RWPE1 (cell line): ENCODE results near the gene MEAF6.
A peak's percentile ranks its signal among the peaks of the same experiment; 100 is the strongest.
"Not testable (repeated sequence)": the region's sequence is repeated elsewhere in the genome, so short reads cannot be mapped to it uniquely, and the experiment has no call there.

Source experiments
- CTCF ChIA-PET: fragments of 350-600 bp; sonication (Branson Sonifier 250); formaldehyde crosslinking; extraction: SDS; loops from one replicate; lab custom pipeline; 2021; lab: Yijun Ruan, JAX
- POLR2A ChIA-PET: fragments of 400-600 bp; formaldehyde crosslinking; extraction: SDS; loops from one replicate; lab custom pipeline; 2020; ENCODE audit warnings: antibody characterized with exemption; ENCODE audit not compliant: low non-redundant PET; lab: Yijun Ruan, JAX
- DNase-seq: peaks from one replicate; pipeline ENCODE4 v3.0.0; 2012; ENCODE audit warnings: low spot score
- H3K27ac ChIP-seq: fragments of 450-650 bp; 2 replicates; pipeline ENCODE4 v1.5.1; 2017
- TF ChIP-seq, protein P1 (sequence below): fragments of 450-650 bp; conservative IDR thresholded peaks from 2 replicates; pipeline ENCODE4 v1.5.1; 2017; ENCODE audit warnings: low read depth, mild to moderate bottlenecking

Gene MEAF6

GRCh38 chr1:37506740-37507139 is 7.8 kb downstream of the MEAF6 start:
- ChIA-PET CTCF (interaction anchor here (0.6 kb wide), 1 partner anchor 175 kb away, joined by 3 read pairs; no protein-coding TSS in a partner anchor), POLR2A (no interaction called here)
- DNase-seq = no peak
- no peak overlapping the region for H3K27ac ChIP-seq
- TF ChIP-seq, protein P1, sequence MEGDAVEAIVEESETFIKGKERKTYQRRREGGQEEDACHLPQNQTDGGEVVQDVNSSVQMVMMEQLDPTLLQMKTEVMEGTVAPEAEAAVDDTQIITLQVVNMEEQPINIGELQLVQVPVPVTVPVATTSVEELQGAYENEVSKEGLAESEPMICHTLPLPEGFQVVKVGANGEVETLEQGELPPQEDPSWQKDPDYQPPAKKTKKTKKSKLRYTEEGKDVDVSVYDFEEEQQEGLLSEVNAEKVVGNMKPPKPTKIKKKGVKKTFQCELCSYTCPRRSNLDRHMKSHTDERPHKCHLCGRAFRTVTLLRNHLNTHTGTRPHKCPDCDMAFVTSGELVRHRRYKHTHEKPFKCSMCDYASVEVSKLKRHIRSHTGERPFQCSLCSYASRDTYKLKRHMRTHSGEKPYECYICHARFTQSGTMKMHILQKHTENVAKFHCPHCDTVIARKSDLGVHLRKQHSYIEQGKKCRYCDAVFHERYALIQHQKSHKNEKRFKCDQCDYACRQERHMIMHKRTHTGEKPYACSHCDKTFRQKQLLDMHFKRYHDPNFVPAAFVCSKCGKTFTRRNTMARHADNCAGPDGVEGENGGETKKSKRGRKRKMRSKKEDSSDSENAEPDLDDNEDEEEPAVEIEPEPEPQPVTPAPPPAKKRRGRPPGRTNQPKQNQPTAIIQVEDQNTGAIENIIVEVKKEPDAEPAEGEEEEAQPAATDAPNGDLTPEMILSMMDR = no peak

- POLR2A ChIA-PET, DNase-seq, H3K27ac ChIP-seq: not testable (repeated sequence)
- CTCF ChIA-PET = interaction anchor here (0.6 to 1.1 kb wide), 3 partner anchors 12 to 1035 kb away, joined by 3 to 7 read pairs (median 3); partner anchors contain the start of gene MEAF6
These were observed 11.8 kb downstream of the MEAF6 start for GRCh38 chr1:37502791-37503190.

DNA sequence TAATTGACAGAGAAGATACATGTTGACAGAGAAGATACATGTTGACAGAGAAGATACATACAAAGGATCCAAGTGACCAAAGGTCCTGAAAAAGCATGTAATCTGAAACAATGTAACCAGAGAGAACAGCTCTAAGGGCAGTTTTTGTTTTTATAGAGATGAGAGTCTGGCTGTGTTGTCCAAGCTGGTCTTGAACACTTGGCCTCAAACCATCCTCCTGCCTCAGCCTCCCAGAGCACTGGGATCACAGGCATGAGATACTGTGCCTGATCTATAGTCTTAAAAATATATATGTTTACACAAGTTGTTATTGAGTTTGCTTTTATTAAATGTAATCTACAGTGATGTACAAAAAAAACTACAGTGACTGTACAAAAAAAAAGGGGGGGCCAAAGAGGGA is 12.5 kb downstream of the MEAF6 start:
- TF ChIP-seq, protein P1 = no peak
- H3K27ac ChIP-seq = no peak overlapping the region
- DNase-seq = no peak
- CTCF ChIA-PET = interaction anchor here (0.6 kb wide), 1 partner anchor 48 kb away, joined by 7 read pairs; no protein-coding TSS in a partner anchor
- POLR2A ChIA-PET = no interaction called here

DNA sequence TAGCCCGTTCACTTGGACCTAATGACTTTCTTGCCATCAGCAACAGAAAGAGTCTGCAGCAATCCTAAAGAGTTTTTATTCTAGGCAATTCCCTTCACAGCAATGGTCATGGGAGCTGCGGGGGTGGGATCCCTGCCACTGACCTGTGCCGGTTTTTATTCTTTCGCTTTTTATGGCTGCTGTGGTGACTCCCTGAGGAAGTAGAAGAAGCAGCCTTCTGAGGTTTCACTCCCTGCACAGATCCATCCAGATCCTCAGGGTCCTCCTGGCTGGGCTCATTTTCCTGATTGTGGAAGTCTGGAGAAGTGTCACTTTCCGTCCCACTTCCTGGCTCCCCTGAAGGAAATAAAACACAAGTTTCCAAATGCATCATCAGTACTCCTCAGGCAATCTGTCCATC is 12.9 kb downstream of the MEAF6 start:
- TF ChIP-seq, protein P1 = no peak
- ChIA-PET CTCF (no interaction called here), POLR2A (no interaction called here)
- no peak for DNase-seq
- H3K27ac ChIP-seq = no peak overlapping the region

DNA sequence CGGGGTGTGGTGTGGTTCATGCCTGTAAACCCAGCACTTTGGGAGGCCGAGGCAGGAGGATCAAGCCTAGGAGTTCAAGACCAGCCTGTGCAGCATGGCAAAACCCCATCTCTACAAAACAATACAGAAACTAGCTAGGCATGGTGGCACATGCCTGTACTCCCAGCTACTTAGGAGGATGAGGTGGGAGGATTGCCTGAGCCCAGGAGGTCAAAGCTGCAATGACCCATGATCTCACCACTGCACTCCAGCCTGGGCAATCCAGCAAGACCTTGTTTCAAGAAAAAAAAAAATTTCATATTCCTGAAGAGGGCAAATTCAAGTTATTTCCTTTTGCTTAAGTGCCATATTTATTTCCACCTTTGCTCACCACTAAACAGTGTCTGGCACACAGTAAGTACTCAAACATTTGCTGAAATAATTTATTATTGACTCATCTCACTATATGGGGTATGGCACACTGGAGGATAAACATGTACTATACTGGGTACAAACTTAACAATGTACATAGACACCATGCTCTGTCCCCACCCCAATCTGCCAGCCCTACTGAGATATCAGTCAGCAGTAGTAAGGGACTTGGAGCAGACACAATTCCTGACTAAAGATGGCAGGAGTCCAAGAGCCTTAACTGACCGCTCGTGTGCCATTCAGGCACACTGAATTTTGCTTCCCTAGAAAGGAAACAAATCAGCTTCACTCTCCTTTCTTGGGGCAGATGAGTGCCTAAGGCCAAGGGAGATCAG is 15.5 kb downstream of the MEAF6 start:
- DNase-seq = no peak
- peak overlapping the region; percentile 70 for H3K27ac ChIP-seq
- ChIA-PET CTCF (interaction anchor here (1.2 to 3.4 kb wide), 4 partner anchors 10 to 15 kb away, joined by 3 to 15 read pairs (median 5); partner anchors contain the start of gene MEAF6), POLR2A (interaction anchor here (0.5 kb wide), 1 partner anchor 62 kb away, joined by 3 read pairs; no protein-coding TSS in a partner anchor)
- TF ChIP-seq, protein P1 = no peak

DNA sequence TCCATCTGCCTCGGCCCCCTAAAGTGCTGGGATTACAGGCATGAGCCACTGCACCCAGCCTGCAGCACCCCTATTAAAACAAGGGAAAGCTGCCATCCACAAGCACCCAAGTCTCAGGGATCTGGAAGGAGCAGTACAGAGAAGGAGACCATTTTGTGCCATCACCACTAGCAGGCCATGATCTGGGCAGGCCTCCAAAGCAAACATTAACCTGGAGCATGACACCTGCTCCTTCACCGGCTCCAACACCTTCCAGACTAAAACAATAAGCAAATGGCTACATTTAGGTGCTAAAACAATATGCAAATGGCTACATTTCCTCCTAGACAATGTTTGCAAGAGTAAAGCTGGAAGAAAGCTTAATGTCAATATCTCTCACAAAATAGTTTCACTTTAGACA is 16.7 kb downstream of the MEAF6 start:
- ChIA-PET POLR2A (no interaction called here), CTCF (interaction anchor here (3.4 kb wide), 1 partner anchor 11 kb away, joined by 15 read pairs; no protein-coding TSS in a partner anchor)
- peak overlapping the region; percentile 27; the same call in 1 of the 2 replicates for H3K27ac ChIP-seq
- no peak for DNase-seq
- TF ChIP-seq, protein P1 = no peak

DNA sequence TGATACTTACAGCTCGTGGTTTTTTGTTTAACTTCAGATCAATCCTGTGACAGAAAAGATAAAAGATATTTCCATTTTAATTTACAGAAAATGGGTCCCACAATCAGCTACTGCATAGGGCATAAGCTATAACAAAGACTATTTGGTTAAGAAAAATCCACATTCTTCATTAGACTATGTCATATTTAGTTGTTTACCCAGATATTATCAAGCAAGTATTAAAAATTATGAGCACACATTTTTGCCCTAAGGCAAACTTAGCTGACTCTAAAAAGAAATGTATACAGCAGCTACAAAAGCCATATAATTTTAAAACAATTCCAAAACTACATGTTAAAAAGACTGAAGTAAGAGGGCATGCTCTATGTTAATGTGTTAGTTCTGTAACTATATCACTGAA is 18.7 kb downstream of the MEAF6 start:
- no peak for DNase-seq
- POLR2A ChIA-PET = no interaction called here
- TF ChIP-seq, protein P1 = no peak
- CTCF ChIA-PET = interaction anchor here (3.4 kb wide), 1 partner anchor 9 kb away, joined by 15 read pairs; no protein-coding TSS in a partner anchor
- H3K27ac ChIP-seq = no peak overlapping the region
